GM21529 (cell line): Measurements from ENCODE around the gene NLRP3.

ENCODE experiments used
- ATAC-seq: cut with Tn5 transposase; IDR thresholded peaks from one replicate; pipeline ENCODE4 v1.9.1; 2021; ENCODE audit not compliant: unreplicated experiment

Gene NLRP3

GRCh38 chr1:247435759-247436147, 19.8 kb downstream of the NLRP3 start:
- ATAC-seq = no peak

GRCh38 chr1:247437551-247438505, 21.9 kb downstream of the NLRP3 start:
- no peak for ATAC-seq

- ATAC-seq = peak; percentile 97
Observed at GRCh38 chr1:247440001-247440620, 24.1 kb downstream of the NLRP3 start.

GRCh38 chr1:247441606-247442005, 25.6 kb downstream of the NLRP3 start:
- ATAC-seq = no peak

GRCh38 chr1:247442164-247442563, 26.2 kb downstream of the NLRP3 start:
- ATAC-seq = no peak

GRCh38 chr1:247443641-247444040, 27.7 kb downstream of the NLRP3 start:
- ATAC-seq = no peak

GRCh38 chr1:247444571-247444970, 28.6 kb downstream of the NLRP3 start:
- ATAC-seq = no peak

GRCh38 chr1:247445526-247446356, 29.8 kb downstream of the NLRP3 start:
- no peak for ATAC-seq

GRCh38 chr1:247447162-247447909, 31.4 kb downstream of the NLRP3 start:
- no peak for ATAC-seq

GRCh38 chr1:247448107-247448791, 32.3 kb downstream of the NLRP3 start:
- ATAC-seq = no peak

GRCh38 chr1:247451388-247452010, 35.5 kb downstream of the NLRP3 start:
- ATAC-seq = no peak

- ATAC-seq = no peak
Observed at GRCh38 chr1:247452447-247453039, 36.6 kb downstream of the NLRP3 start.

- ATAC-seq = no peak
Observed at GRCh38 chr1:247453245-247453644, 37.3 kb downstream of the NLRP3 start.

- no peak for ATAC-seq
Observed at GRCh38 chr1:247453997-247454396, 38.0 kb downstream of the NLRP3 start.

- ATAC-seq = no peak
Observed at GRCh38 chr1:247456021-247456420, 40.0 kb downstream of the NLRP3 start.

GRCh38 chr1:247456914-247457639, 41.1 kb downstream of the NLRP3 start:
- ATAC-seq = no peak

GRCh38 chr1:247459507-247459906, 43.5 kb downstream of the NLRP3 start:
- ATAC-seq = no peak

- no peak for ATAC-seq
Observed at GRCh38 chr1:247465796-247466195, 49.8 kb downstream of the NLRP3 start.

- no peak for ATAC-seq
Observed at GRCh38 chr1:247467129-247467528, 51.2 kb downstream of the NLRP3 start.
